ENCODE results near the gene ENTR1.
"Not testable (repeated sequence)": the region's sequence is repeated elsewhere in the genome, so short reads cannot be mapped to it uniquely, and the experiment has no call there.

ENTR1 gene

GRCh38 chr9:136416427-136416826, 6.0 kb upstream of the ENTR1 start:
- H3K36me3 ChIP-seq (ENCODE audit: insufficient read depth, insufficient read length, low read length) = peaks cover 95% of the 10 kb centered on the region
- no peak for DNase-seq (ENCODE audit: low read depth, low spot score)

GRCh38 chr9:136412962-136413361, 2.5 kb upstream of the ENTR1 start:
- Histone ChIP-seq H3K27me3 (ENCODE audit: insufficient read depth, insufficient read length) (no peaks in the 10 kb centered on the region), H3K4me3 (ENCODE audit: insufficient read length, low read depth) (peak overlapping the region; percentile 1), H3K36me3 (ENCODE audit: insufficient read depth, insufficient read length, low read length) (peaks cover 80% of the 10 kb centered on the region), H3K9me3 (ENCODE audit: insufficient read depth, low read length) (no peaks in the 10 kb centered on the region), H3K9ac (ENCODE audit: insufficient read length, low read depth) (peak overlapping the region; percentile 43), H3K4me1 (ENCODE audit: insufficient read depth, insufficient read length) (peaks cover 15% of the 10 kb centered on the region)
- no peak for DNase-seq (ENCODE audit: low read depth, low spot score)
- TF ChIP-seq ZNF274 (IDR thresholded peaks at IDR 0.05; ENCODE audit: low read depth, low read length) (no peak), YY1 (IDR thresholded peaks at IDR 0.05; ENCODE audit: insufficient read depth, insufficient read length) (no peak), SUZ12 (IDR thresholded peaks at IDR 0.05; ENCODE audit: extremely low read depth, insufficient read depth, insufficient read length) (no peak)

More at GRCh38 chr9:136416427-136416826, 6.0 kb upstream of the ENTR1 start:
- TF ChIP-seq SUZ12 (IDR thresholded peaks at IDR 0.05; ENCODE audit: extremely low read depth, insufficient read depth, insufficient read length) (no peak), YY1 (IDR thresholded peaks at IDR 0.05; ENCODE audit: insufficient read depth, insufficient read length) (no peak), ZNF274 (IDR thresholded peaks at IDR 0.05; ENCODE audit: low read depth, low read length) (no peak)
- H3K9ac ChIP-seq (ENCODE audit: insufficient read length, low read depth) = no peak overlapping the region
- H3K4me1 ChIP-seq (ENCODE audit: insufficient read depth, insufficient read length) = peaks cover 8% of the 10 kb centered on the region
- no peak overlapping the region for H3K4me3 ChIP-seq (ENCODE audit: insufficient read length, low read depth)
- H3K27me3 ChIP-seq (ENCODE audit: insufficient read depth, insufficient read length) = no peaks in the 10 kb centered on the region
- H3K9me3 ChIP-seq (ENCODE audit: insufficient read depth, low read length) = no peaks in the 10 kb centered on the region

- peak overlapping the region; percentile 99 for H3K4me3 ChIP-seq (ENCODE audit: insufficient read length, low read depth)
- peaks cover 15% of the 10 kb centered on the region for H3K4me1 ChIP-seq (ENCODE audit: insufficient read depth, insufficient read length)
- peak overlapping the region; percentile 99 for H3K9ac ChIP-seq (ENCODE audit: insufficient read length, low read depth)
- no peak for DNase-seq (ENCODE audit: low read depth, low spot score)
- no peak for TF ChIP-seq ZNF274 (IDR thresholded peaks at IDR 0.05; ENCODE audit: low read depth, low read length)
- no peak for TF ChIP-seq SUZ12 (IDR thresholded peaks at IDR 0.05; ENCODE audit: extremely low read depth, insufficient read depth, insufficient read length)
- TF ChIP-seq YY1 (IDR thresholded peaks at IDR 0.05; ENCODE audit: insufficient read depth, insufficient read length) = no peak
- H3K27me3 ChIP-seq (ENCODE audit: insufficient read depth, insufficient read length) = no peaks in the 10 kb centered on the region
- peaks cover 79% of the 10 kb centered on the region for H3K36me3 ChIP-seq (ENCODE audit: insufficient read depth, insufficient read length, low read length)
- no peaks in the 10 kb centered on the region for H3K9me3 ChIP-seq (ENCODE audit: insufficient read depth, low read length)
Measured at GRCh38 chr9:136411378-136411777, 964 bp upstream of the ENTR1 start.

- H3K36me3 ChIP-seq (ENCODE audit: insufficient read depth, insufficient read length, low read length) = peaks cover 81% of the 10 kb centered on the region
- H3K27me3 ChIP-seq (ENCODE audit: insufficient read depth, insufficient read length) = no peaks in the 10 kb centered on the region
- H3K4me3 ChIP-seq (ENCODE audit: insufficient read length, low read depth) = peak overlapping the region; percentile 99
- TF ChIP-seq SUZ12 (IDR thresholded peaks at IDR 0.05; ENCODE audit: extremely low read depth, insufficient read depth, insufficient read length) (no peak), YY1 (IDR thresholded peaks at IDR 0.05; ENCODE audit: insufficient read depth, insufficient read length) (no peak), ZNF274 (IDR thresholded peaks at IDR 0.05; ENCODE audit: low read depth, low read length) (no peak)
- no peak for DNase-seq (ENCODE audit: low read depth, low spot score)
- peak overlapping the region; percentile 98 for H3K9ac ChIP-seq (ENCODE audit: insufficient read length, low read depth)
- H3K9me3 ChIP-seq (ENCODE audit: insufficient read depth, low read length) = no peaks in the 10 kb centered on the region
- H3K4me1 ChIP-seq (ENCODE audit: insufficient read depth, insufficient read length) = peaks cover 15% of the 10 kb centered on the region
Measured at GRCh38 chr9:136409557-136410455, 608 bp downstream of the ENTR1 start.

GRCh38 chr9:136407911-136408310, 2.5 kb downstream of the ENTR1 start:
- Histone ChIP-seq H3K9me3 (ENCODE audit: insufficient read depth, low read length) (no peaks in the 10 kb centered on the region), H3K27me3 (ENCODE audit: insufficient read depth, insufficient read length) (no peaks in the 10 kb centered on the region), H3K4me3 (ENCODE audit: insufficient read length, low read depth) (no peak overlapping the region), H3K36me3 (ENCODE audit: insufficient read depth, insufficient read length, low read length) (peaks cover 78% of the 10 kb centered on the region), H3K4me1 (ENCODE audit: insufficient read depth, insufficient read length) (peaks cover 15% of the 10 kb centered on the region), H3K9ac (ENCODE audit: insufficient read length, low read depth) (no peak overlapping the region)
- TF ChIP-seq ZNF274 (IDR thresholded peaks at IDR 0.05; ENCODE audit: low read depth, low read length) (no peak), SUZ12 (IDR thresholded peaks at IDR 0.05; ENCODE audit: extremely low read depth, insufficient read depth, insufficient read length) (no peak), YY1 (IDR thresholded peaks at IDR 0.05; ENCODE audit: insufficient read depth, insufficient read length) (no peak)
- no peak for DNase-seq (ENCODE audit: low read depth, low spot score)

- H3K36me3 ChIP-seq (ENCODE audit: insufficient read depth, insufficient read length, low read length) = peaks cover 75% of the 10 kb centered on the region
- H3K9ac ChIP-seq (ENCODE audit: insufficient read length, low read depth); H3K9me3 ChIP-seq (ENCODE audit: insufficient read depth, low read length); DNase-seq (ENCODE audit: low read depth, low spot score); H3K27me3 ChIP-seq (ENCODE audit: insufficient read depth, insufficient read length); H3K4me3 ChIP-seq (ENCODE audit: insufficient read length, low read depth): not testable (repeated sequence)
- H3K4me1 ChIP-seq (ENCODE audit: insufficient read depth, insufficient read length) = peaks cover 12% of the 10 kb centered on the region
Measured at GRCh38 chr9:136407061-136407460, 3.4 kb downstream of the ENTR1 start.

- not testable (repeated sequence) for H3K9me3 ChIP-seq (ENCODE audit: insufficient read depth, low read length); H3K27me3 ChIP-seq (ENCODE audit: insufficient read depth, insufficient read length); H3K9ac ChIP-seq (ENCODE audit: insufficient read length, low read depth); DNase-seq (ENCODE audit: low read depth, low spot score); H3K4me3 ChIP-seq (ENCODE audit: insufficient read length, low read depth); H3K4me1 ChIP-seq (ENCODE audit: insufficient read depth, insufficient read length)
- H3K36me3 ChIP-seq (ENCODE audit: insufficient read depth, insufficient read length, low read length) = peaks cover 78% of the 10 kb centered on the region
Measured at GRCh38 chr9:136405904-136406303, 4.5 kb downstream of the ENTR1 start.

Data from NT2/D1 (cell line).